Choroid plexus epithelial cell (primary cell): ENCODE measurements around the gene KRT27.
A peak's percentile ranks its signal among the peaks of the same experiment; 100 is the strongest.

Experiments used
- DNase-seq: peaks from one replicate; pipeline ENCODE4 v3.0.0-alpha.2; 2010; ENCODE audit warnings: low read depth
- H3K4me3 ChIP-seq: 2 replicates; pipeline ENCODE4 v1.5.1; 2011; ENCODE audit warnings: low read depth, mild to moderate bottlenecking, control low read depth, low read length, moderate library complexity
- TF ChIP-seq, protein P1 (sequence below): conservative IDR thresholded peaks from 2 replicates; pipeline ENCODE4 v1.5.1; 2011; ENCODE audit warnings: low read depth, mild to moderate bottlenecking, control low read depth, inconsistent platforms, low read length, moderate library complexity

The KRT27 gene

DNA sequence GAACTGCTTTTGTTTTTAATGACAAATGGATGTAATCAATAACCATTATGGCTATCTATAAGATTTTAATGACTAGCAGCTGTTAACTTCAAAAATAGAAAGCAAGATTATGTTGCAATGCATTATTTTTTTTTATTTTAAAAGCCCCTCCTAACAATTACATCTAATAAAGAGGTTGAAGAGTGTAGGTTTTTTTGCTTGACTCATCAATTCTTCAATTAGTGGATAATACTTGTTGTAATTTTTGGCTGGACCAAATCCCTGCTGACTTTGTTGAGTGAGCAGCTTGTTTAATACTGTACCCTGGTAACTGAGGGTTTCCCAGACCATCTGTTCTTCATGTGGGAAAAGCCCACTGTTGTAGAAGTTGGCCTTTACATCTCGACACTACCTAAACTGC, 51.4 kb downstream of the KRT27 start:
- TF ChIP-seq, protein P1, sequence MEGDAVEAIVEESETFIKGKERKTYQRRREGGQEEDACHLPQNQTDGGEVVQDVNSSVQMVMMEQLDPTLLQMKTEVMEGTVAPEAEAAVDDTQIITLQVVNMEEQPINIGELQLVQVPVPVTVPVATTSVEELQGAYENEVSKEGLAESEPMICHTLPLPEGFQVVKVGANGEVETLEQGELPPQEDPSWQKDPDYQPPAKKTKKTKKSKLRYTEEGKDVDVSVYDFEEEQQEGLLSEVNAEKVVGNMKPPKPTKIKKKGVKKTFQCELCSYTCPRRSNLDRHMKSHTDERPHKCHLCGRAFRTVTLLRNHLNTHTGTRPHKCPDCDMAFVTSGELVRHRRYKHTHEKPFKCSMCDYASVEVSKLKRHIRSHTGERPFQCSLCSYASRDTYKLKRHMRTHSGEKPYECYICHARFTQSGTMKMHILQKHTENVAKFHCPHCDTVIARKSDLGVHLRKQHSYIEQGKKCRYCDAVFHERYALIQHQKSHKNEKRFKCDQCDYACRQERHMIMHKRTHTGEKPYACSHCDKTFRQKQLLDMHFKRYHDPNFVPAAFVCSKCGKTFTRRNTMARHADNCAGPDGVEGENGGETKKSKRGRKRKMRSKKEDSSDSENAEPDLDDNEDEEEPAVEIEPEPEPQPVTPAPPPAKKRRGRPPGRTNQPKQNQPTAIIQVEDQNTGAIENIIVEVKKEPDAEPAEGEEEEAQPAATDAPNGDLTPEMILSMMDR = no peak
- no peak for DNase-seq
- no peak overlapping the region for H3K4me3 ChIP-seq

GRCh38 chr17:40727447-40728231, 54.7 kb downstream of the KRT27 start:
- DNase-seq = peak; percentile 33
- TF ChIP-seq, protein P1 = no peak
- no peak overlapping the region for H3K4me3 ChIP-seq

DNA sequence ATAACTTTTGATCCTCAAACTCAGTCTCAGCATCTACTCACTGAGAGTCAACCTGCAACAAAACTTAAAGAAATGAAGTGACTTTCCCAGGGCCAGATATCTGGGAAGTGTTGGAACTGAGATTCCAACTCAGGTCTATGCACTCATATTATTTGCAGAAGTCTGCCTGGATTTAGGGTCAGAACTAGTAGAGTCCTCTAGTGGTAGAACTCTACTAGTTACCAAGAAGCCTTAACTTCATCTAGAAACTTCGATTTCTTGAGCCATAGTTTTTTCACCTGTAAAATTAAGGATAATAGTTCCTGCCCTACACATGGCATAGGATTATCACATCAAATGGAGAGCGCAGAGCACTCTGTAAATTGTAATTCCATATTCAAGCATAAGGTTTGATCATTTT, 55.4 kb downstream of the KRT27 start:
- TF ChIP-seq, protein P1 = peak; percentile 41
- H3K4me3 ChIP-seq = no peak overlapping the region
- DNase-seq = peak; percentile 24
